HK-2 (cell line): ENCODE measurements around the gene ZNF652.

Experiments used
- DNase-seq: peaks from one replicate; pipeline ENCODE4 v3.0.0-alpha.2; 2018; ENCODE audit not compliant: unreplicated experiment

The ZNF652 gene

DNA sequence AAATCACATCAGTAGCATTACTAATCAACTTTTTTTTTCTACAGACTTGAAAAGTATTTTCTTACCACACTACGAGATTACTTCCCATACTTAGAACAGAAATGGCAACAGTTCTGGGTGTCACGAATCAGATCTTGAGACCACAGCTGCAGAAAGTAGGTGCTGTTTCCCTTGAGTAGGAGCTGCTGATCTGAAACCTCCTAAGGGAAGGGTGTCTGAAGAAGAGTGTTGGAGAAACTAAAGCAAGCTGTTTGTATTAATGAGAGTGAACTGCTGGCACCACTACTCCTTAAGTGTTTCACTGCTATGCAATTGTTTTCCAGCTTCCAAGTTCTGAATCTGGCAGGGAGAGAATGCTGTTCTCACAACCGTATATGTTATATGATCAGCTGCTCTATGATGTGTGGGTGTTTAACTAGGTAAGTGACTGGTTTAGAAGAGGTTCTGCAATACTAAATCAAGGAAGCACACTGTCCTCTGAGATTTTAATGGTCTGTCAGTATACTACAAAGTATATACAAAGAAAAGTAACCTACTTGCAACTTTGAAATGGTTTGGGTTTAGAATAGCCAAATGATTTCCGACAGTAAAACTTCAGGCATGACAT lies 3.3 kb downstream of the ZNF652 start:
- DNase-seq = no peak

- no peak for DNase-seq
Observed at GRCh38 chr17:49357516-49357915, 4.5 kb downstream of the ZNF652 start.

DNA sequence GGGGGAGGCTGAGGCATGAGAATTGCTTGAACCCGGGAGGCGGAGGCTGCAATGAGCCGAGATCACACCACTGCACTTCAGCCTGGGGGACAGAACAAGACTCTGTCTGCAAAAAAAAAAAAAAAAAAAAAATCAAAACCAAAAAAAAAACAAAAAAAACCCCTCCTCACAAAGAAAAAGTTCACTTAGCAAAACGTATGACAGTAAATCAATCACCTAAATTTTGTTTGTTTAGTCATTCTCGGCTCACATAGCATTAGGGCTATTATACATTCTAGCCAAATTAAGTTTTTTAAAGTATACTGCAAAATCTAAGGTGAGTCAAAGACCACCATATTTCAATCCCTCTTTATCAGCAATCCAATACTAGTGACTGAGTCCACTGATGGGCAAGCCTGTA lies 5.7 kb downstream of the ZNF652 start:
- no peak for DNase-seq

- DNase-seq = no peak
Observed at GRCh38 chr17:49353607-49354006, 8.4 kb downstream of the ZNF652 start.

DNA sequence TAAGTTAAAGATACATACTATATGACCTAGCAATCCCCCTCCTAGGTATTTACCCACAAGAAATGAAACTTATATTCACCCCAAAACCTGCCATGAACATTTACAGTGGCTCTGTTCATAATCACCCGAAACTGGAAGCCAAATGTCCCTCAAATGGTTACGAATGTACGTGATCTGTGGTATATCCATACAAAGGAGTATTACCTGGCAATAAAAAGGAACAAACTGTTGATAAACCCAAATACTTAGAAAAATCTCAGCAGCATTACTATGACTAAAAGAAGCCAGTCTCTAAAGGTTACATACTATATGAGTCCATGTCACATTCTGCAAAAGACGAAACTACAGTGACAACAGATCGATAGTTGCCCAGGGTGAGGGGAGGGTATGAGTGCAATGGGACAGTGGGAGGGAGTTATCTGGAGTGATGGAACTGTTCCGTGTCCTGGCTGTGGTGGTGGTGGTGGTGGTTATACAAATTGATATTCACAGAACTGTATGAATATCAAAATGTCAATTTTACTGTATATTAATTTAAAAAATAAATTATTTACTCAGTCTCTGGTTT lies 9.4 kb downstream of the ZNF652 start:
- no peak for DNase-seq

GRCh38 chr17:49351572-49352140 lies 10.4 kb downstream of the ZNF652 start:
- no peak for DNase-seq

- no peak for DNase-seq
Observed at GRCh38 chr17:49349541-49349940, 12.5 kb downstream of the ZNF652 start.

DNA sequence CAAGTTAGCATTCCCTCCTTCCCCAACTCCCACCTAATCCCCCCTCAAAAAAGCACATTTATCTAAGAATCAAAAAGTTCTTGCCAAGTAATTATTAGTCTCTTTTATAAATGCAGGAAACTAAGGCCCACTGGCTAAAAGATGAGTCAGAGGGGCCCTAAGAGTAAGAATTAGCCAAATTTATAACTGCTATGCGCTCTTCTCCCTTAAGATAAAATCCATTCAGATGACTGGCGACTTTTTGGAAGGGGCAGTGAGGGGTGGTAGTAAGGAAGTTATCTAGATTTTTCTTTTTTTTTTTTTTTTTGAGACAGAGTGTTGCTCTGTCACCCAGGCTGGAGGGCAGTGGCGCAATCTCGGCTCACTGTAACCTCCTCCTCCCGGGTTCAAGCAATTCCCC lies 17.1 kb downstream of the ZNF652 start:
- no peak for DNase-seq

- no peak for DNase-seq
Observed at GRCh38 chr17:49343273-49343672, 18.8 kb downstream of the ZNF652 start.

GRCh38 chr17:49342575-49342936 lies 19.5 kb downstream of the ZNF652 start:
- DNase-seq = no peak

DNA sequence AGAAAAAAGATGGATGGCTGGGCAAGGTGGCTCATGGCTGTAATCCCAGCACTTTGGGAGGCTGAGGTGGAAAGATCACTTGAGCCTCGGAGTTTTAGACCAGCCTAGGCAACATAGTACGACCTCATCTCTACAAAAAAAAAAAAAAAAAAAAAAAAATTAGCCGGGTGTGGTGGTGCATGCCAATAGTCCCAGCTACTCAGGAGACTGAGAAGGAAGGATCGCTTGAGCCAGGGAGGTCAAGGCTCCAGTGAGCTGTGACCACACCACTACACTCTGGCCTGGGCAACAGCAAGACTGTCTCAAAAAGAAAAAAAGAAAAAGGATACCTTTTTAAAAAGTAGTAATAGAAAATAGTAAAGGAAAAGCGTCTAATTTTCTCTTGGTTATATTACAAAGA lies 20.7 kb downstream of the ZNF652 start:
- DNase-seq = peak; percentile 34

DNA sequence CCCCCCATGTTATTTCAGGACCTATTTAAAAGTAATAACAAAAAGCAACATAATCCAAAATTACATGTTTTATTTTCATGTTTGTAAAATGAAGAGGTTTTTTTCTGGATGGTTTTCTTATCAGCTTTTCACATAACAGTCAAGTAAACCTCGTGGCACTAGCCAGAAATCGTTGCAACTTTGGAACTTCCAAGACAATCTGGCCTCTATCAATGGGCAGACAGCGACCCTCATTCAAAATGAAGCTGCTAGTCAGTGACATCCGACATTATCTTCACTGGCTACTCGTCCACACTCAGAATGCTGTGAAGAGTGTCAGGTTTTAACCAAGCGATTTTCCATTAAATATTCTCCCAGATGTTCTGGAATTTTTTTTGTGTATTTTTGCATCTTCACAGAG lies 22.7 kb downstream of the ZNF652 start:
- no peak for DNase-seq

GRCh38 chr17:49338883-49339282 lies 23.2 kb downstream of the ZNF652 start:
- DNase-seq = no peak

- no peak for DNase-seq
Observed at GRCh38 chr17:49337884-49338283, 24.2 kb downstream of the ZNF652 start.

DNA sequence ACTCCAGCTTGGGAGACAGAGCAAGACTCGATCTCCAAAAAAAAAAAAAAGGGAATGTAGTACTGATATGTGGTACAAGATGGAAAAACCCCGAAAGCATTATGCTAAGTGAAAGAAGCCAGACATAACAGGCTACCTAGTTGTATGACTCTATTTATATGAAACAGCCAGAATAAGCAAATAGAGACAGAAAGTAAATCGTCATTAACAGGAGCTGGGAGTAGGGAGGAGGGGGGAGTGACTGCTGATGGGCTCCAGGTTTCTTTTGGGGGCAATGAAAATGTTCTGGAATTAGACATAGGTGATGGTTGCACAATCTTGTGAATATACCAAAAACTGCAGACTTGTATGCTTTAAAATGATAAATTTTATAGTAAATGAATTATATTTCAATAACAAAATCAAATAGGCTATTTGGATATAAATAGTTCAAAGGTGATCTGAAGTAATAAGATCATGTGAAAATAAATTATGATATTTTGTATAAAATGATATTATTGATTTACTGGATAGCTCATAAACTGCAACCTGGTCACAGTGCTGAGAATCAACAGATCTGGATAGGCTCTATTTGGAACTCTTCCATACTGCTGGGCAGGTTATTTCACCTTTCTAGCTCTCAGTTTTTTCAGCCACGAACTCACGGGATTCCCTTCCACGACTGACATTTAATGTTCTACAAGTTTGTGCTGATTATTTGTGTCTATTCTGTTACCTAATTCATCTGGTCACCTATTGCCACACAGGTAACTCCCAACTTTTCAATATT lies 27.1 kb downstream of the ZNF652 start:
- DNase-seq = no peak

- no peak for DNase-seq
Observed at GRCh38 chr17:49333804-49334203, 28.2 kb downstream of the ZNF652 start.

- no peak for DNase-seq
Observed at GRCh38 chr17:49327835-49328784, 33.9 kb downstream of the ZNF652 start.

DNA sequence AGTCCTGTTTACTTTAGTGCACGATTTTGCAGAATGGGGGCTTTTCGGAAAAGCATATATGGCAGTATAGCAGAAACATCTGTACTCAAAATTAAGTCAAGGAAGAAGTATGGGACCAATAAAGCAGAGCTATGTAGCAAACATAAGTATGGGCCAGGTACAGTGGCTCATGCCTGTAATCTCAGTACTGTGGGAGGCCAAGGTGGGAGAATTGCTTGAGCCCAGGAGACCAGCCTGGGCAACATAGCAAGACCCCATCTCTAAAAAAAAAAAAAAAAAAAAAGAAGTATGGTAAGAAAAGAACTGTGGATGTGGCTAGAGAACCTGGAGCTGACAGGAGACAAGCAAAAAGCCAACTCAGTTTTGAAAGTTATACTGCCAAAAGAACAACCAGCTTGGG lies 36.1 kb downstream of the ZNF652 start:
- no peak for DNase-seq

DNA sequence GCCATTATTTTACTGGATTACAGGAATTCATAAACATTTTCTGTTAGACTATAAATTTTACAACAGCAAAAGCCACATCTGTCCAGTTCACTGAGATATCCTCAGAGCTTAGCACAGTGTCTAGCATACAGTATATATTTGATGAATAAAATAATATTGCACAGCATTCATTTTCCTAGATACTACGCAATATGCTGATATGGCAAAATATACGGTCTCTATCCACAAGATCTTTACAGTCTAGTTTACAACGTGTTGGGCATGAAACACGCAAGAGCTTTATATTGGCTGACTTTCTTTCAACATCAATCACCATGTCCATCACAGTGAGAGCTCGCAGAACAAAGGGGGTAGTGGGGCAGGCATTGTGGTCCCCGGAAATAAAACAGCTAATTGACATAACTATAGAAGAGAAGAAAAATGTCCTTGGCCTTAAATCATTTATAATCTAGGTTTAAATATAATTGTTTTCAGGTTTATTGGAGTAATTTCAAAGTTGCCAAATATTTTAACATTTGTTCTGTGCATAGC lies 43.5 kb downstream of the ZNF652 start:
- DNase-seq = no peak

DNA sequence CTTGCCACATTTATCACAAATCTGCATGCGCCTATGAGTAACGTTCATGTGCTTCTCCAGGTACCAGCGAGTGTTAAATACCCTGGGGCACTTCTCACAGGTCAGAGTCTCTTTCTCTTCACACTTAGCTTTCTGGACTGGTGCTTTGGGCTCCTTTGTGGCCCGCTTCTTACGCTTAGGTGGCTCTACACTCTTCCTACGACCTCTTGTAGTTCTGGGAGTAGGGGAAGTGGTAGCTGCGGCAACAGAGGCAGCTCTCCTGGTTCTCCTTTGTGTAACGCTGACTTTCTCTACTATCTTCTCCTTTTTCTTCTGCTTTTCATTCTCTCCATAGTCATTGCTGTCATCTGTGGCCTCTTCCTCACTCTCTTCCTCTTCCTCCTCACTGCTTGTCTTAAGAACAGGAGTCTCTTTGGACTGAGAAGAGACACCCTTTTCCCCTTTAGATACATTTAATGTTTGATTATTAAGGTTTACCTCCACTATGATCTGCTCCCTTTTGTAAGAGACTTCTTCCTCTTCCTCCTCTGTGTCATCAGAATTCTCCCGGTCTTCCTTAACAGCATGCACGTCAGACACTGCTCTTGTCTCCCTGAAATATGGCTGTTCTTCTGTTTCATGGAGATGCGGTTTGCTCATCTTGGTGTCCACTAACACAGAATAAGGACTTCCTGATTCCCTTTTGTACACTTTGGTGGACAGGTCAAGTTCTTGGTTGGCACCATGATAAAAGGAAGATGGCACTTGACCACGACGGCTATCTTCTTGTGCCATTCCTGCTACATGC lies 45.0 kb downstream of the ZNF652 start:
- DNase-seq = no peak

DNA sequence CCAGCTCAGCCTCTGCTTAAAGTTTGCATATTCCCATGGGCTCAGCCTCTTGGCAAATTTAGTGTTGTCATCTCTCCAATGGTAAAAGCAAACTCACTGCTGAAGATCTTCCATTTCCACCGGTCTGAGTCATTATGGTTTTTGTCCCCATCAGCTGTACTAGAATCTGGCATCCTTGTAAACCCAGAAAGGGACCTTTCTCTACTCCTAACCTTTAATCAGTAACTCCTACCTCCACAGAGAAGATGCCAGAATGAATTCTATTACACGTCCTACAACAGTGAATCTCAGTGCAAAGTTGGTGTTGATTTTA lies 45.8 kb downstream of the ZNF652 start:
- no peak for DNase-seq
